ENCODE data around the gene CNTN6.

DNA sequence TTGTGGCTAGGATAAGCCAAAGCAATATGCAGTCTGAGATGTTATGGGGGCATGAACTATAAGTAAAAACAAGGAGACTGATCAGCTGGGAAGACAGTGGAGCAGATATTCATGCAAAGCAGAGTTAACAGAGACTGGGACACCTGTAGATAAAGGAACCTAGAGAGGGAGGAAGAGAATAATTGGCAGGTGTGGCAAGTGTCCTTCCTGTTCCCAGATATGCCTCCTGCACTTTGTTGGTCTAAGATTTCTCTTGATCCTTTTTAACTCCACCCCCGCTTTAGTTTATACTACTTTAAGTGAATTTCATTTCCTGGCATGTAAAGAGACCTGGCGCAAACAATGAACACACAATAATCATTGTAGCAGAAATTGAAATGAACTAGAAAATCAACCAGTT, 169.4 kb downstream of the CNTN6 start:
- no peak for TF ChIP-seq POLR2A (IDR thresholded peaks at IDR 0.05)
- TF ChIP-seq, protein P1, sequence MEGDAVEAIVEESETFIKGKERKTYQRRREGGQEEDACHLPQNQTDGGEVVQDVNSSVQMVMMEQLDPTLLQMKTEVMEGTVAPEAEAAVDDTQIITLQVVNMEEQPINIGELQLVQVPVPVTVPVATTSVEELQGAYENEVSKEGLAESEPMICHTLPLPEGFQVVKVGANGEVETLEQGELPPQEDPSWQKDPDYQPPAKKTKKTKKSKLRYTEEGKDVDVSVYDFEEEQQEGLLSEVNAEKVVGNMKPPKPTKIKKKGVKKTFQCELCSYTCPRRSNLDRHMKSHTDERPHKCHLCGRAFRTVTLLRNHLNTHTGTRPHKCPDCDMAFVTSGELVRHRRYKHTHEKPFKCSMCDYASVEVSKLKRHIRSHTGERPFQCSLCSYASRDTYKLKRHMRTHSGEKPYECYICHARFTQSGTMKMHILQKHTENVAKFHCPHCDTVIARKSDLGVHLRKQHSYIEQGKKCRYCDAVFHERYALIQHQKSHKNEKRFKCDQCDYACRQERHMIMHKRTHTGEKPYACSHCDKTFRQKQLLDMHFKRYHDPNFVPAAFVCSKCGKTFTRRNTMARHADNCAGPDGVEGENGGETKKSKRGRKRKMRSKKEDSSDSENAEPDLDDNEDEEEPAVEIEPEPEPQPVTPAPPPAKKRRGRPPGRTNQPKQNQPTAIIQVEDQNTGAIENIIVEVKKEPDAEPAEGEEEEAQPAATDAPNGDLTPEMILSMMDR (IDR thresholded peaks at IDR 0.05) = no peak

Data from lower leg skin (tissue), 3 donors.